HG03175 (cell line): ENCODE measurements around the gene NBPF6.
"Not testable (repeated sequence)": the region's sequence is repeated elsewhere in the genome, so short reads cannot be mapped to it uniquely, and the experiment has no call there.

Source experiments
- ATAC-seq: cut with Tn5 transposase; IDR thresholded peaks from one replicate; pipeline ENCODE4 v1.9.1; 2021; ENCODE audit warnings: mild to moderate bottlenecking, moderate library complexity; ENCODE audit not compliant: unreplicated experiment

The NBPF6 gene

DNA sequence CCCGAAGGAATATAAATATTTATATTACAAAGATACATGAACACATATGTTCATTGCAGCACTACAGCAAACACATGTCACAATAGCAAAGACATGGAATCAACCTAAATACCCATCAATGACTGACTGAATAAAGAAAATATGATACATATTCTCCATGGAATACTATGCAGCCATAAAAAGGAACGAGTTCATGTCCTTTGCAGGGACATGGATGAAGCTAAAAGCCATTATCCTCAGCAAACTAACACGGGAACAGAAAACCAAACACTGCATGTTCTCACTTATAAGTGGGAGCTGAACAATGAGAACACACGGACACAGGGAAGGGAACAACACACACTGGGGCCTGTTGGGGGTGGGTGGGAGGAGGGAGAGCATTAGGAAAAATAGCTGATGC, 46.7 kb downstream of the NBPF6 start:
- ATAC-seq, result not testable (repeated sequence)

DNA sequence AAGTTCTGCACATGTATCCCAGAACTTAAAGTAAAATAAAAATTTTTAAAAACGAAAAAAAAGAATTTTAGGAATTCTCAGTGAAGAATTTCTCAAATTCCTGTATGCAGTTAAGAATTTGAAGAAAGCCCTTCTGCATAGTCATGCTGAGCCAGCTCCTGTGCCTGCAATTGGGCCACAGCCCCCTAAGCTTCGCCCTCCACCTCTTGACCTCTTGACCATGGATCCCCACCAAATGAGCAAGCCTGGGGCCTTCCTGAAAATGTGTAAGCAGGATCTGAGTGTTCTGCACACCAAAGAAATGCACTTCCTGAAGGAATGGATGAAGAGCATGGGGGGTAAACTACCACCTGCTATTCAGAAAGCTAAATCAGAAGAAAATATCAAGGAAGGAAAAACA, 52.0 kb downstream of the NBPF6 start:
- no peak for ATAC-seq

- no peak for ATAC-seq
Measured at GRCh38 chr1:108502624-108503023, 52.5 kb downstream of the NBPF6 start.

DNA sequence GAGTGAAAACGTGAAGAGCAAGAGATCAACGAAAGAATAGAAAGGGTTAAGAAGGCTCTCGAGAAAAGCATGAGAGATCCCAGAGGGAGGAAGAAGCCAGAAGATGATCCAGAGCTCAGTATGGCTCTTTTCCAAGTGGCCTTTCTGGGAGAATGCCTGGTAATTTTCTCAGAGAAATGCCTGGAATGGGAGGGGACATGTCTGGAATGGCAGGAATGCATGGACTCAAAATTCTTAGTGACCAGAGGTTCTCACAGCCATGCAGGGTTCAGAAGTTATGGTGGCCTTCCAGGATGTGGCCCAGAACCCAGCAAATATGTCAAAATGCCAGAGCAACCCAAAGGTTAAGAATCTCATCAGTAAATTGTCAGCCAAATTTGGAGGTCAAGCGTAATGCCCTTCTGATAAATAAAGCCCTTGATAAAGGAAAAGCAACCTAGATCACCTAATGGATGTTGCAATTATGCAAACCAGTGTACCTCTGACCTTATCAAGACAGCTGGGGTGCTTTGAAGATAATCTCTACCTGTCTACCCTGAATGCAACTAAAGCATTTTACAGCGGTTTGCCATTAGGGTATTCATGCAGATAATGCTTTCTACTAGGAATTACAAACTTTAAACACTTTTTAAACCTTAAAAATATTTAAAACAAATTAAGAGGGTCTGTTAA, 53.1 kb downstream of the NBPF6 start:
- ATAC-seq, result no peak

- no peak for ATAC-seq
Measured at GRCh38 chr1:108504447-108504846, 54.3 kb downstream of the NBPF6 start.

DNA sequence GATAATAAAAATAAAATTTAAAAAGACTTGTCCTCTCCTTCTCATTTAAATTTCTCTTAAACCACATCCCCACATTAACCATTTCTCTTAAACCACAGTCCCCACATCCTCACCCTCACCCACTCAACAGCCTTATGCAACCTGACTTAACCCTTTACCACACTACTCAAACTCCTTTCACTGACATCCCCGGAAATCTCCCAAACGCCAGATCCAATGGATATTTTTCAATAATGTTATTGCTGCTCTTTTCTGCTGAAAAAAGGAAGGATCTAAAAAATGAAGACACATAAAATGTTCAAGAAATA, 55.6 kb downstream of the NBPF6 start:
- ATAC-seq, result no peak

- ATAC-seq, result no peak
Measured at GRCh38 chr1:108511764-108512163, 61.6 kb downstream of the NBPF6 start.

DNA sequence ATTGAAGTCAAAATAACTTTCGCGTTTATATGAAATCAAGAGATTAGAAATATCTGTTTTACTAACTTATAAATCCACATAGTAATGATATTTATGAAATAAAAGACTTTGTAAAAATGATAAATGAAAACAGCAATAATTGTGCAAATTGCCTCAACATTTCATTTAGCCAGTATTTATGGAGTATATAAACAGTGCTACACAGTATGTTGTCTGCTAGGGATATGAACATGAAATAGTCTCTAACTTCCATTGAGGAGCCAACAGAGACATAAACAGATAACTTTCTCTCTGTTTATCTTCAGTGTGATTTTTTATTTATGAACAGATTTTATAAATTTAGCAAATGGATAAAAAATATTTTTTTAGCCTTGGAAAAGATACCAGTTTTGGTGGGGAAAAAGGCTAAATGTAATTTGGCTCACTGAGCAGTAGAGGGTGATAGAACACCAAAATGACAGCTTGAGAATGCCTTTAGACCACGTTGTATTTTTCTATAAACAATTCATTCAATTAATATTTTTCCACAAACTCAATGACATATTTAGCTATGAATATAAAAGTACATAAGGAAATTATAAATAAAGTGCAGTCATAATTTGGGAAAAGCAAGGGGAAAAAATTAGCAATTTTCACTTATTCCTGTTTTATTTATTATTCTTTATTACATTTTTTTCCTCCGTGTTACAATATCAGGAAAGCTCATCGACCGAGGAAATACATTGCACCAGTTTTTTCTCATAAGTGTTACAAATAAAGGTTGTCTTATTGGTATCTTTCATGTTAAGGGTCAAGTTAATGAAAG, 62.3 kb downstream of the NBPF6 start:
- peak; percentile 63 for ATAC-seq

- no peak for ATAC-seq
Measured at GRCh38 chr1:108513044-108513415, 62.9 kb downstream of the NBPF6 start.

DNA sequence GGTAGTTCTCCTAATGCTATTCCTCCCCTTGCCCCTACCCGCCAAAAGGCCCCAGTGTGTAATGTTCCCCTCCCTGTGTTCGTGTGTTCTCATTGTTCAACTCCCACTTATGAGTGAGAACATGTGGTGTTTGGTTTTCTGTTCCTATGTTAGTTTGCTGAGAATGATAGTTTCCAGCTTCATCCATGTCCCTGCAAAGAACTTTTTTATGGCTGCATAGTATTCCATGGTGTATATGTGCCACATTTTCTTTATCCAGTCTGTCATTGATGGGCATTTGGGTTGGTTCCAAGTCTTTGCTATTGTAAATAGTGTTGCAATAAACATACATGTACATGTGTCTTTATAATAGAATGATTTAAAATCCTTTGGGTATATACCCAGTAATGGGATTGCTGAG, 63.8 kb downstream of the NBPF6 start:
- ATAC-seq, result not testable (repeated sequence)

- ATAC-seq, result not testable (repeated sequence)
Measured at GRCh38 chr1:108517301-108517897, 67.3 kb downstream of the NBPF6 start.
